ELF-1 (cell line): Measurements from ENCODE around the gene CCDC85C.
A peak's percentile ranks its signal among the peaks of the same experiment; 100 is the strongest.

Experiments used
- DNase-seq: peaks from one replicate; pipeline ENCODE4 v3.0.0-alpha.2; 2016; ENCODE audit warnings: low read depth, low spot score

The CCDC85C gene

DNA sequence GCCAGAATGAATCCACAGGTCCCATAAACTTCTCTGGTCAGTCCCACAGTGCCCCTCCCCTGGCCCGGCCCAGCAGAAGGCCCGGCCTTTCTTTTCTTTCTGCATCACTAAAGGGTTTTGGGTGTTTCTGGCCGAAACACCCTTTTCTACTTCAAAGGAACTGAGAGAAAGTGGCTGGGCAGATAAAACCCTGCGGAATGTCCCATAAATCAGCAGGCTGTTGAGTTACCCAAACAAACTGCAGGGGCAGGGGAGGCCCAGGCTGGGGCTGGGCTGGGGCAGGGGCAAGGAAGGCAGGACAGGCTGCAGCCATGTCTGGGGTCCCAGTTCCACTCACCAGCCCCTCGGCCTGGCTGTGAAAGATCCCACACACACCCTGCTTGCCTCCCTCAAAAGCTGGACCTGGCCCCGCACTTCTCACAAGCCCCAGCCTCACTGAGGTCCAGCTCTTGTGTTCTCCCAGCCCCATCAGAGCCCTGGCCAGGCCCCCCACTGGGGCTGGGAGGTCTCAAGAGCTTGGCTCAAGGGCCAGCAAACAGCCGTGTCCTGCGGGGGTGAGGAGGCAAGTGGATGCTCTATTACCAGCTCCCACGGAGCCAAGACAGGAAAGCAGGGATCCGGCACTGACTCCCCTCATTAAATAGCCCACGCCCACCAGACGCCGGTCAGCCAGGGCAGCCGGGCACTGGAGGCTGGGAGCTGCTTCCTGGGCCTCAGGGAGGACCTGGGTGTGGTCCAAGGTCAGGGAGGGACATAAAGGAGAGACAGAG lies 80.9 kb downstream of the CCDC85C start:
- peak; percentile 81 for DNase-seq

DNA sequence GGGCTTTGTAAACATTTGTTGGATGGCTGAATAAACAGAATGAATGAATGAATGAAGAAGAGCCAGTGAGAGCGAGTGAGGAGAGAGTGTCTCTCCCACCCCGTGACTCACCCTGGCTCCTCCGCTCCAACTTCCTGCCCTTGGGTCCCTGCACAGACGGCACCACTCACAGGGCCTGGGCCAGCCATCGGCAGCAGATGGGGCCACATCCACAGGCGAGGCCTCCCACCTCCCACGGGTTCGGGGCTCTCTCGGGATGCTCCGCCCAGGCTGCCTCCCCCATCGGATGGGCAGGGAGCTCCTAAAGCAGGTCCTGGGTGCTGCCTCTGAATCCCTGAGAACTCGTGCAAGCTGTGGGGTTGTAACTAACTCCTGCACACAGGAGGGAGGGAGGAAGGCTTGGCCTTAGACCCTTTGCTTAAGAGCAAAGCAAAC lies 81.5 kb downstream of the CCDC85C start:
- DNase-seq = peak; percentile 59

DNA sequence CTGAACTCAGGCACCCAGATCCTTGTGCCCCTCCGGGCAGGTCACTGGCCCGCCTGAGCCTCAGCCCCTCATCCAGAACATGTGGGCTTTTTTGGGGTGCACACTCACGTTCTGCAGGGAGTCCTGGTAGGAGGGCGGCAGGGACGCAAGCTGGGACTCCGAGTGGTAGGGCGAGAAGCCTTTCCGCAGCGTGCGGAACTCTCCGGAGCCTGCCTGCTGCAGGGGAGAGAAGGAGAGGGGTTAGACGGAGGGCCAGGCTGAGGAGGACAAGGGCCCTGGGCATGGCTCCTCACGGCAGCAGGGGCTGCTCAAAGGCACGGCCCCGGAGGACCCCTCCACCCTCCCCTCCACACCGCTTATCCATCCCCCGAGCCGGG lies 82.0 kb downstream of the CCDC85C start:
- DNase-seq = no peak

DNA sequence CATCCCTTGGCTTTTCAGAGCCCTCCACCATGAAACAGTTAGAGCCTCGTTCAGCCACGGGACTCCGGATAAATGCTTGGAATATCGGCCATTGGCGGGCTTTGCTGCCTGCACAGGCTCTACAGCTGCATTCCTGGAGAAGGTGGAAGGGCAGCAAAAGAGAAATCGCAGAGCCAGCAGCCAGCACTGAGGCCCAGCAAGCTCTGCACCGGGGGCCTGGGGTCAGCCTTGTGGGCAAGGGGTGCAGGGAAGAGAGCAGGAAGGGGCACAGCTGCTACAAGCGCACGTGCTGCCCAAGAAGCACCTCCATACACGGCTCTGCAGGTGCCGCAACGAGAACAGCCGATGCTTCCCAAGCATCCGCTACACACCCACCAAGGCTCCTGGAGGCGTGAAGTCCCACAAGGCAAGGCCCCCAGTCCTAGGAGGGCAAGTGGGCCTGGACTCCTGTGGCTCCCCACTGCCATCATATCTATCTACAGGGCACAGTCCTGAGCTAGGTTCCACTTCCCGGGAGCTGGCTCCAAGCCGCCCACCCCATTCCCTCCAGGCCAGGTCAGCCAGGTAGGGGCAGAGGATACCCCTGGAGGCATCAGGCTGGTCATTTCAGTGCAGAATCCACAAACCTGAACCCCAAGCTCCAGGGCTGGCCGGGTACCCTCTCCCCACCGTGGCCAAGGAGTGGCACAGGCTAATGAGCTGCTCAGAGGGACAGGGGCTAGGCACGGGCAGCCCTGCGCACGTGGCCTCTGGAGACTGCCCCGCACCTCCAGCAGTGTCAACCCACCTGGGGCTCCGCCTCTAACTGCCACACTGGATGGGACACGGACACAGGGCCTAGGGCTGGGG lies 82.6 kb downstream of the CCDC85C start:
- no peak for DNase-seq

DNA sequence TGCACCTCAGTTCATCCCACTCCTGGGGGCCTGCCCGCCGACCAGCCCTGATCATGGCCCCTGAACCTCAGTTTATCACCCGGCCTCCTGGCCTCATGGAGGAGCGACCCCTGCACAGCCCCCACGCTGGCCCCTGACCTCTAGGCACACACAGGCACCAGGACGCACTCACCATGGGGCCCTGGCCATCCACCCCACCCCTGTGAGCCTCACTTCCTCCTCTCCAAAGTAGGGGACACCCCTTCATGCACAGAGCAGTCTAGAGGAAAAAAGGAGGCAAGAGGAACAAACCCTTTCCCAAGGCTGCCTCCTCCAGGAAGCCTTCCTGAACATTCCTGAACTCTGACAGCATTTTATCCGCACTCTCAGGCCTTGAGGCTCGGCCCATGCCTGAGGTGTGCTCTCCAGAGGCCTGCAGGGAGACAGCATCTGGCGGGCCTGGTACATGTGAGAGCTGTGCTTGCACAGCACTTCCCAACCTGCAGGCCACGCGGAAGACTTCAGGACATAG lies 83.4 kb downstream of the CCDC85C start:
- DNase-seq = peak; percentile 67

DNA sequence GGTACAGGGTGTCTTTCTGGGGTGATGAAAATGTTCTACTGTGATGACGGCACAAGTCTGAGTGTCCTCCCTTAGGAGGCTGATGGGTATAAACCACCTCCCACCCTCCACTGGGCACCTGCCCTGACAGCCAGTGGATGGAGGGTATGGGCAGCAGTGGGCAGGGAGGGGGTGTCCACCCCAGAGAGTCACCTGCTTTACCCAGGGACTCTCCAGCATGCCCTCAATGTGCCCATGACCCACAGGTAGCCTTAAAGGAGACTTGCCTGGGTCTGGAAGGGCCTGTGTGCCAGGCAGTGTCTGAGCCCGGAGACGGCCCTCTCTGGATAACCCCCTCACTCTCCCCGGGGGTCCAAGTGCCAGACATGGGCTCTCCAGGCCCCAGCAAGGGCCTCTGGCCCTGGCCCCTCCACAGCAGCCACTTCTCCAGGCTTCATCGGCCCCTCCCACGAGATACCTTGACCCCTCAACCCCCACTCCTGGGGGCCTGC lies 84.0 kb downstream of the CCDC85C start:
- no peak for DNase-seq

DNA sequence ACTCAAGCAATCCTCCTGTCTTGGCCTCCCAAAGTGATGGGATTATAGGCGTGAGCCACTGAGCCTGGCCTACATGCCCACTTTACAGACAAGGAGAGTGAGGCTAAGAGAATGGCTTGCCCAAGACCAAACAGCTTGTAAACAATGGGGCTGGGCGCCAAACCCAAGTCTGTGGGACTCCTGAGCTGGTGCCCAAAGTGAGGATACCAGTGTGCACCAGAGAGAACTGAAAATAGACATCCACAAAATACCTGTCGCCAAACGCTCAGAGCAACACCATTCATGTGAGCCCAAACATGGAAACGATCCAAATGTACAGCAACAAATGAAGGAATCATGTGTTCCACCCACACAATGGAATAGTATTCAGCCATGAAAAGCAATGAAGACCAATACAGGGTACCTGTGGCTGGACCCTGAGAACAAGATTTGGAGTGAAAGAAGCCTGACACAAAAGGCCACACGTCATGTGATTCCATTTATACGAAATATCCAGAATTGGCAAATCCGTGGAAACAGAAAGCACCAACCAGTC lies 84.6 kb downstream of the CCDC85C start:
- DNase-seq = no peak

DNA sequence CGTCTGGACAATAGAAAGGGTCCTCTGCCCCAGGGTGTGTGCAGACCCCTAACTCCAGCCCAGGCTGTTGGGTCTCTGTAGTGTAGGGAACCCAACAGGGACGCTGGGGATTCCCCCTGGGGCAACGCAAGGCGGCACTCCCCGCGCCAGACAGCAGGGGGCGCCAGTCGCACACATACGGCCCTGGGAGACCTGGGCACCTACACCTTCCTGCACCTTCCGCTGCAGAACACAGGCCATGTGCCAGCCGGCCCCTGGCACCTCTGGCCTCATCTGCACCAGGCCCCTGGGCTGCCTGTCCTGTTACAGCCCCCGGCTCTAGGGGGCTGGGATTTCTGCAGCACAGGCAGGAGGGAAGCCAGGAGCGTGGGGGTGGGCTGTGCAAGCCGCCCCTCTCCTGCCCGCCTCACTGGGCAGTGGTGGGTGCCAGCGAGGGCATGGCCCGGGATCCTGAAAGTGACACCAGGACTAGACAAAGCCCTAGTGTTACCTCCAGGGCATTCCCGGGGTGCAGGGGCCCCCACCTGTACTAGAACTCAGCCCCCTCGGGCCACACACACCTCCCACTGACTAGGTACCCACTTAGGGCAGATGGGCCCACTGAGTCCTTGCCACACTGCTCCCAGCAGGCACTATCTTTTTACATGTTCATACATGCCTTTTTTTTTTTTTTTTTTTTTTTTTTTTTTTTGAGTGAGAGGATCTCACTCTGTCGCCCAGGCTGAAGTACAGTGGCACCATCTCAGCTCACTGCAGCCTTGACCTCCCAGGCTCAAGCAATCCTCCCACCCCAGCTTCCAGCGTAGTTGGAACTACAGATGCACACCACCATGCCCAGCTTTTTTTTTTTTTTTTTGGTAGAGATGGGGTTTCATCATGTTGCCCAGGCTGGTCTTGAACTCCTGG lies 85.3 kb downstream of the CCDC85C start:
- DNase-seq = peak; percentile 94

DNA sequence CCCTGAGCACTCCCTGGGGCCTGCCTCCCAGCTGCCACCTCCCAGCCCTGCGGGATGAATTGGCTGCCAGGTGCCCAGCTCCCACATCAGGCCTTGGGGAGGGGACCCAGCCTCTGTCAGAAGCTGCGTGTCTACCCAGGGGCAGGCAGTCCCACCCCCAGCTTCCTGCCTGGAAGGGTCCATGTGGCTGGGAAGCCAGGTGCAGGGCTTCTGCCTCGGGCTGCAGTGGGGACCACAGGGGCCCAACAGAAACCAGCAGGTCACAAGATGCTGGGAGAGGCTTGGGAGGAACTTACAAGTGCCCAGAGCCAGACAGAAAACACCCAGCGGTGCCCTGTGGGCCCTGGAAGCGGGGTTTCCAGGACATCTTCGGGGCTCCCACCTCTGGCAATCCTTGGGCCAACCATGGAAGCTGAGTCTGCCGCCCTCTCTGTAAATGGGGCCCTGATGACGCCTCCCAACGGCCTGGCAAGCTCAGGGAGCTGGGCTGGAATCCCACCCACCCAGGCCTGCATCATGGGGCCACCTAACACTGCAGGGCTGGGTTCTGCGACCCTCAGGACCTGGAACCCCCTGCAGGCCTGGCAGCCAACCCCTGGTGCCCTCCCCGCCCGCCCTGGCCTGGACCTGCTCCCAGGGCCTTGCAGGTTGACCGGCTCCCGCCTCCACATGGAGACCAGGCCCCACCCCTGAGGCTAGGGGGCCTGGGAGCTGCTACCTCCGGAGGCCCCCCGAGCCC lies 86.2 kb downstream of the CCDC85C start:
- DNase-seq = no peak

DNA sequence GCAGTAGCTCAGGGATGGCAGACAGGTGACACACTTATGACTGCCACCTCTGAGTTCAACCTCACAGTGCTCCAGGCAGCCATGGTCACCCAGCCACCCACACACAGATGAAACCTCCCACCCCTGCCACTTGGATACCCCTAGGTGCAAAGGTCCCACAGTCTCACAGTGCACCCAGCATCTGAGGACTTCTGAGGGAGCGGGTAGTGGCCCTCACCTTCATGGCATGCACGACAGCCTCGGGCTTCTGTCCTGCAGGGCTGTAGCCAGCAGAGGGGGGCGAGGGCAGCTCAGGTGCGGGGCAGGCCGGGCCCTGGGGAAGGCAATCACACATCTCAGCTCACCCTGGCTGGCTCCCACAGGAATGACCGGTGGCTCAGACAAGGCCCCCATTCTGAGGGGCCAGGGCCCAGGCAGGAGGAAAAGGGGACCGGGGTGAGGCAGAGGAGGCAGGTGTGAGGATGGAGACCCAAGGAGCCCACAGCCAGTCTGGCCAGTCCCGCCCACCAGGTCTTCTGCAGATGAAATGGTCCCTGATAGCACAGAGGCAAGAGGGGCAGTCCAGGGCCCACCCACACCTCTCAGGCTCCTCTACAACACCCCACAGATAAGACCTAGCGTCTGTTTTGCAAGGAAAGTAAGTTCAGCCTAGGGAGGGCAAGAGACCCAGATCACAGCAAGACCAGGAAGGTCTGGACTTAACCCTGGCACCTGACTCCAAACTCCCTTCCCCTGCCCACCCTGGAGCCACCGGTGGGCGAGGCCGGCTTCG lies 87.0 kb downstream of the CCDC85C start:
- no peak for DNase-seq

DNA sequence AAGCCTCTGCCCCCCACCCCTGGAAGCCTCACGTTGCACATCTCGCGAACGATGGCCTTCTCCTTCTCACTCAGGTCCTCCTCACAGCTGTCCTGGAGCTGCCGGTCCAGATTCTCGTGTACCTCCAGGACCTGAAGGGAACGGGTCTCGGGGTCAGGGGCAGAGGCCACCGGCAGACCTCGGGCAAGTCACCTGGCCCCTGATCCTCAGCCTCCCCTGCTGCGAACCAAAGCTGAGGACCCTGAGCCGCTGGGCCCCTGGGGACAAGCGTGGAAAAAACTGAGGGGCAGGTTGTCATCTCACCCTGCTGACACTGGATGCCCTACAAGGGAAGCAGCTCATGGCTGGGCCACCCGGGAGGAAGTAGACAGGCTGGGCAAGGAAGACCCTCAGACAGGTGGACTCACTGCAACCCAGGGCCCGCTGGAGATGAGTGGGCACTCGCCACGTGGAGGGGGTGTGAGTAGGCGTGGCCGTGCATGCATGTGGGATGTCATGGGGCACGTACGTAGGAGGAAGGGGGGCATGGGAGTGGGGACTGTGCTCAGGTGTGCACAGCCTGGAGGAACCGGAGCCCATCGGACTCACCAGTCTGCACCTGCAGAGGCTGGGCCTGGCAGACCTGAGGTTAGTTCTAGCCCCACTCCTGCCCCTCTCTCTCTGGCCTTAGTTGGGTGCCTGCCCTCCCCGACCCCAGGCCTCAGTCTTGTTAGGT lies 87.7 kb downstream of the CCDC85C start:
- no peak for DNase-seq

DNA sequence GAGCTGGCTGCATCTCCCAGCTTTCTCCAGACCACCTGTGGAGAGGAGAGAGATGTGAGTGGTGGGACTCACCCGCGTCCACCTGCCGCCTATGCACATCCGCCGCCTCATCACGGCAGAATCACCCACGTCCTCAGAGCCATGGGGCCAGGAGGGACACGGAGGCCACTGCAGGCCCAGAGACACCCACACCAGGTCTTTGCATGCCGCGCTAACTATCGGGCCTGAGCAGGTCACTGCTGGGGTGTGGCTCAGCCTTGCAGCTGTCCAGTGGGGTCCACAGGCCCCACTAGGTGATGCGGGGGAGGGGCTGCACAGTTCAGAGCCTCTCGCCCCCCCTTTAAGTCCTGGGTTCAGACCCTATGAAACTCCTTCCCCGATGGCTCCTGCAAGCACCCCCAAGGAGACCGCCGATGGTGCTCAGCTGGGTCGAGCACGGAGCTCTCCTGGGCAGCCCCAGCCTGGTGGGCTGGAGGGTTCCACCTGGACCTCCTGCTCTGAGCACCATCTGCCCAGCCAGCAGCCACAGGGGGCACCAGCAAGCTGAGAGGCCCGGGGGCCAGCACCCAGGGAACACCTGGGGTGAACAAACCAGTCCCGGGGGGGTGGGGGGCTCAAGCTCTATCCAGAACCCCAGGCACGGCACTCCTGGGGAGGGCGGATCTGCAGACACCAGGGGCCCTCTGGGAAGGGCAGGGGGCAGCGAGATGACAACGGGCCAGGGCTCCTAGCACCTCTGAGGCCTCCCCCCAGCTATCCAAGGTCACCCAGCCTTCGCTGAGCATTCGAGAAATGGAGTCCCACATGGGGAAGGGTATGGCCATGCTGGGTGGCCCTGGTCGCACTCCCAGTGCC lies 88.5 kb downstream of the CCDC85C start:
- DNase-seq = no peak

DNA sequence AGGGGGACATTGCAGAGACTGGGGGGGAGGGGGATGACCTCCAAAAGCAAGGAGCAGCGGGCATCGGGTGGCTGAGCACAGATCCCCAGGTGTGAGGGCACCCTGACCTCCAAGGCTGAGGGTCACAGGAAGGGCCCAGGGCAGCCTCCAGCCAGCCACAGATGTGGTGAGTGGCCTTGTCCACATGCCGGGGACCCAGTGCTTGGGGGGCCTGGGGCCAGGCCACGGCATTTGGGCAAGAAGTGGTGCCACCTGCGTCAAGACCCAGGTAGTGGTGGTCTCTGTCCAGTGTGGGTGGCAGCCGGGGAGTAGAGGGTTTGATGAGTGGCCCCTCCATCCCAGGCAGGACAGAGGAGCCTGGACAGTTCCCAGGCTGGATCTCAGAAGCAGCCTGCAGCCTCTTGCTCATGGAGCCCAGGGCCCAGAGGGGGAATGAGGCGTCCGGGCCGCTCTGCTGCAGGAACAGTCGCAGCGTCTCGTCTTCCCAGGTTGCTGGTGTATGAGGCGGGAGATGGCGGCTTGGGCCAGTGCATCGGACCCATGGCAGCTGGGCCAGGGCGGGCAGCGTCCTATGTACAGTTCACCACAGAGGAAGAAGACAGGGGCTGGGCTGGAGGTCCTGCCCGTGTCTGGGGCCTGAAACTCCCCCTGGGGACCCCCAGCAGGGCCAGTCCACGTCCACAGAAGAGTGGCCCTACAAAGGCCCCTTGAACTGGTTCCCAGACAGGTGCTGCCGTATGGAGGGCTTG lies 89.3 kb downstream of the CCDC85C start:
- DNase-seq = no peak

DNA sequence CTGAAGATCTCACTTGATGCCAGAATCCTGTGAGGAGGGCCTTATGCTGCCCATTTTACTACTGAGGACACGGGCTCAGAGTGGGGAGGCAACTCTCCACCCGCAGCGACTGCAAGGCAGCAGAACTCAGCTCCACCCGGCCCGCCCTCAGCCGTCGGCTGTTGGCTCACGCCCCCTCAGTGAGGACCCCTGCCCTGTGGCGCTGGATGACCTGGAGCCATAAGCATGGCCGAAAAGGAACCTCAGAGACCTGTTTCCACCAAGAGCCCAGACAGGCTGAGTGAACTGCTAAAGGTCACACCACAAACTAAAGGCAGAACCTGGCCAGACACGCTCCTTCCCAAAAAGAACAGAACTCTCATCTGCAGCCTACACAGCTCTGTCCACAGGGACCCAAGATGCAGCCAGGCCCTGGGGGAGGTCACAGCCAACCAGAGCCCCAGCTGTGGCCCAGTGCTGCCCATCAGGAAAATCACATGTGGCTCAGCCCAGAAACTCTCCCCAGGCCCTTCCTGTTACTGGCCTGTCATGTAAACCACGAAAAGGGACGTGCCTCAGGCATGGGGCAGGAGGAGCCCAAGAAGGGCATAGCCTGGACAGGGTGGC lies 90.0 kb downstream of the CCDC85C start:
- peak; percentile 4 for DNase-seq

DNA sequence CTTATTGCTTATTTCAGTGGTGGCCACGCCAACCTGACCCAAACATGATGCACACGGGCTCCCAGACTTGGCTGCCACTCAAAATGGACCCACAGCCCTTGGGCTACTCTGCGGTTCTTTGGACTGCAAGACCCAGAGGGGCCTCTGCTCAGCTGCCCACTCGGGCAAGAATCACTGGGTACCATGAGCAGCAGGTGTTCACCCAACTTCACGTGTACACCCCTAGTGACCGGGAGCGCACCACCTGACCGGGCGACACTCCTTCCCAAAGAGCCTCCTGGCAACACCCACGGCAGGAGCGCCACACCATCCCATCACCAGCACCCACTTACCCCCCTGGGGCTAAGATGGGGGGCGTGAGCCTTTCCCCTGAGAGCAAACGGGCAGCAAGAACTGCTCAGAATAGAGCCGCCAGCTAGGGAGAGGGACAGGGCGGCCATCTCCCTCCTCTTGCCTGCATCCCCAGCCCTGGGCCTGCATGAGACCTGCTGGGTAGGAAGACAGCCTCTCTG lies 90.8 kb downstream of the CCDC85C start:
- no peak for DNase-seq

DNA sequence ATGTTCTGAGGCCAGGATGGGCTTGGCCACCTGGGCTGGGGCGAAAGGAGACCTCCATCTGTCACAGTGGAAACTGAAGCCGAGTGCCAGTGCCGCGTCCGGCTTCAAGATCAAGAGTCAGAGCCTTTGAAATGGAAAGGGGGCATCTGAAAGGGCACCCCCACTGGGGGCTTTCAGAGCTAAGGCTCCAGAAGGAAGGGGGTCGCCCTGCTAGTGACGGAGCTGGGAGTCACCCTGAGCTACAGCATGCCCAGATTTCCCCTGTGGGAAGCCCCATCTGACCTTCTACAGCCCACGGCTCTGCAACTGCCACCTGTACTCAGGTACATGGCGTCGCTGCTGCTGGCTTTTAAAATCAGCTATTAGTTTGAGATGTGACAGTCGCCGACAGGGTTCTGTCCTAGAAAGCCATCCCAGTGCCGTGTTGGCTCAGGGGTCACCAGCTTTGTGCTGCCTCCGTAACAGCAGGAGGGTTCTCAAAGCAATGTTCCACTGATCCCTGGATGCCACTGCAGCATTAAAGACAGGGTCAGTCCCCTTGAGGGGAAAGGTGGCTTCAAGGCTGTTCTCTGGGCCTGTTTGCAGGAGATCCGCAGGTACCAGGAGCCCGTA lies 91.3 kb downstream of the CCDC85C start:
- no peak for DNase-seq
